ENCODE results near the gene FBXO24.
A peak's percentile ranks its signal among the peaks of the same experiment; 100 is the strongest.
"Not testable (repeated sequence)": the region's sequence is repeated elsewhere in the genome, so short reads cannot be mapped to it uniquely, and the experiment has no call there.

Gene FBXO24

GRCh38 chr7:100561491-100562194, 24.5 kb upstream of the FBXO24 start:
- no peak for DNase-seq

- DNase-seq, result no peak
Measured at GRCh38 chr7:100562195-100563099, 23.7 kb upstream of the FBXO24 start.

GRCh38 chr7:100563100-100563564, 23.0 kb upstream of the FBXO24 start:
- DNase-seq, result no peak

GRCh38 chr7:100563809-100564400, 22.2 kb upstream of the FBXO24 start:
- peak; percentile 86 for DNase-seq

- DNase-seq, result not testable (repeated sequence)
Measured at GRCh38 chr7:100564405-100564804, 21.7 kb upstream of the FBXO24 start.

- no peak for DNase-seq
Measured at GRCh38 chr7:100565133-100565571, 21.0 kb upstream of the FBXO24 start.

GRCh38 chr7:100566018-100566531, 20.1 kb upstream of the FBXO24 start:
- DNase-seq, result no peak

- DNase-seq, result peak; percentile 69
Measured at GRCh38 chr7:100567031-100567730, 18.9 kb upstream of the FBXO24 start.

GRCh38 chr7:100567751-100568175, 18.4 kb upstream of the FBXO24 start:
- peak; percentile 95 for DNase-seq

- peak; percentile 87 for DNase-seq
Measured at GRCh38 chr7:100568176-100568895, 17.8 kb upstream of the FBXO24 start.

GRCh38 chr7:100568896-100569844, 17.0 kb upstream of the FBXO24 start:
- peak; percentile 88 for DNase-seq

- no peak for DNase-seq
Measured at GRCh38 chr7:100570954-100571828, 14.9 kb upstream of the FBXO24 start.

- DNase-seq, result peak; percentile 53
Measured at GRCh38 chr7:100571829-100572116, 14.4 kb upstream of the FBXO24 start.

GRCh38 chr7:100572281-100572948, 13.7 kb upstream of the FBXO24 start:
- DNase-seq, result no peak

- no peak for DNase-seq
Measured at GRCh38 chr7:100572949-100573675, 13.0 kb upstream of the FBXO24 start.

- no peak for DNase-seq
Measured at GRCh38 chr7:100573691-100574361, 12.3 kb upstream of the FBXO24 start, which contains the start of gene SAP25. Gene SAP25 (minus strand): TSS chr7:100573900. CDS start chr7:100573742, 158 bp downstream.

GRCh38 chr7:100574362-100575205, 11.5 kb upstream of the FBXO24 start:
- DNase-seq, result no peak

Data from DMS53 (cell line).